ENCODE results near the gene IL6ST. TPM values are rescaled to one million over a fixed set of nuclear protein-coding genes. Genes with fewer than 3 reads are reported as not detected.

The IL6ST gene
- total RNA-seq, 2 donors from 2014 or later, result 47.8 to 84.0 TPM

- Mint-ChIP-seq H3K27ac (peak overlapping the region in 1 of 2 donors; percentile 19), H3K9me3 (no peaks in the 10 kb centered on the region), H3K36me3 (peaks cover 0 to 2% of the 10 kb centered on the region in 2 donors)
- DNase-seq (ENCODE audit: low spot score in 2 of 2) (peak in 1 of 2 donors; percentile 79), ATAC-seq (peak; percentile 84 to 86)
Measured at GRCh38 chr5:55936100-55936693, 58.6 kb downstream of the IL6ST start.

- no peaks in the 10 kb centered on the region for H3K9me3 Mint-ChIP-seq
- H3K36me3 Mint-ChIP-seq, result no peaks in the 10 kb centered on the region
- ATAC-seq, result no peak
- H3K27ac Mint-ChIP-seq, result peak overlapping the region in 1 of 2 donors; percentile 18
- no peak for DNase-seq (ENCODE audit: low spot score in 2 of 2)
Measured at GRCh38 chr5:55935371-55935770, 59.4 kb downstream of the IL6ST start.

- H3K27ac Mint-ChIP-seq, result peak overlapping the region in 1 of 2 donors; percentile 18
- no peak for ATAC-seq
- H3K9me3 Mint-ChIP-seq, result no peaks in the 10 kb centered on the region
Measured at GRCh38 chr5:55934720-55935119, 60.0 kb downstream of the IL6ST start.

DNA sequence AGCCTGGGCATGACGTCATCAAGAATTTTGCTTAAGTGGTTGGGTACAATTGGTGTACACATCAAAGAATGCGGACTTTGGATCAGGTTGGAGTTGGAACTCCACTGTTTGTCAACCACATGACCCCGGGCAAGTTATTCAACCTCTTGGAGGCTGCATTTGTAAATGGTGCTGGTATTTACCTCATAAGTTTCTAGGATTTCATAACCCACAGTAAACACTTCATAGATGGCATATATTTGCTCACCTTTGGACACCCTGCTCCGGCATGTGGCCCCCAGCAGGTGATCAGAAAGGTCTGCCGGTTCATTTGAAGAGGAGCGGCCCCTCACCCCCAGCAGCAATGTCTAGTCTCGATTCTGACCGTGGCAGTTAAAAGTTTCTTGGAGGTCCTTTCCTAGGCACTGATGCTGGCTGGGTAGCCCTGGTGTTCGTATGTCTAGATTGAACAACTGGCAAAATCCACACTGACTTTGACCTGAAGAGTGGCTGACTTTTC, 60.6 kb downstream of the IL6ST start:
- H3K9me3 Mint-ChIP-seq, result no peaks in the 10 kb centered on the region
- DNase-seq (ENCODE audit: low spot score in 2 of 2), result no peak
- ATAC-seq, result no peak
- H3K27ac Mint-ChIP-seq, result peak overlapping the region in 1 of 2 donors; percentile 3
- H3K36me3 Mint-ChIP-seq, result no peaks in the 10 kb centered on the region

More at GRCh38 chr5:55934720-55935119, 60.0 kb downstream of the IL6ST start:
- no peaks in the 10 kb centered on the region for H3K36me3 Mint-ChIP-seq
- DNase-seq (ENCODE audit: low spot score in 2 of 2), result no peak

- peak overlapping the region; percentile 3 to 16 for H3K27ac Mint-ChIP-seq
Measured at GRCh38 chr5:55933377-55934114, 61.2 kb downstream of the IL6ST start.

DNA sequence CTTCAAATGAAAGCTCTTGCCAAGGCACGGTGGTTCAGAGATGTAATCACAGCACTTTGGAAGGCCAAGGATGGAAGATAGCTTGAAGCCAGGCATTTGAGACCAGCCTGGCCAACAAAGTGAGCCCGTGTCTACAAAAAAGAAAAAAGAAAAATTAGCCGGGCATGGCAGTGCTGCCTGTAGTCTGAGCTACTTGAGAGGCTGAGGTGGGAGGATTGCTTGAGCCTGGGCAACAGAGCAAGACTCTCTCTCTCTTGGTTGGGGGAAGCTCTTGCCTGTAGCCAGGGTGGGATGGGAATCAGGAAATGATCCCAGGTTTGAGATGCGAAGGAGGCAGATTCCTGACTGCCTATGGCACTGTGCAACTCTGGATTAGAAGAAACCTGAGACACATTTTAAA, 62.1 kb downstream of the IL6ST start:
- Mint-ChIP-seq H3K27ac (peak overlapping the region; percentile 19 to 72), H3K9me3 (no peaks in the 10 kb centered on the region), H3K36me3 (no peaks in the 10 kb centered on the region)
- ATAC-seq, result no peak
- DNase-seq (ENCODE audit: low spot score in 2 of 2), result no peak

More at GRCh38 chr5:55933377-55934114, 61.2 kb downstream of the IL6ST start:
- H3K9me3 Mint-ChIP-seq, result no peaks in the 10 kb centered on the region
- no peak for DNase-seq (ENCODE audit: low spot score in 2 of 2)
- no peak for ATAC-seq
- H3K36me3 Mint-ChIP-seq, result no peaks in the 10 kb centered on the region

DNA sequence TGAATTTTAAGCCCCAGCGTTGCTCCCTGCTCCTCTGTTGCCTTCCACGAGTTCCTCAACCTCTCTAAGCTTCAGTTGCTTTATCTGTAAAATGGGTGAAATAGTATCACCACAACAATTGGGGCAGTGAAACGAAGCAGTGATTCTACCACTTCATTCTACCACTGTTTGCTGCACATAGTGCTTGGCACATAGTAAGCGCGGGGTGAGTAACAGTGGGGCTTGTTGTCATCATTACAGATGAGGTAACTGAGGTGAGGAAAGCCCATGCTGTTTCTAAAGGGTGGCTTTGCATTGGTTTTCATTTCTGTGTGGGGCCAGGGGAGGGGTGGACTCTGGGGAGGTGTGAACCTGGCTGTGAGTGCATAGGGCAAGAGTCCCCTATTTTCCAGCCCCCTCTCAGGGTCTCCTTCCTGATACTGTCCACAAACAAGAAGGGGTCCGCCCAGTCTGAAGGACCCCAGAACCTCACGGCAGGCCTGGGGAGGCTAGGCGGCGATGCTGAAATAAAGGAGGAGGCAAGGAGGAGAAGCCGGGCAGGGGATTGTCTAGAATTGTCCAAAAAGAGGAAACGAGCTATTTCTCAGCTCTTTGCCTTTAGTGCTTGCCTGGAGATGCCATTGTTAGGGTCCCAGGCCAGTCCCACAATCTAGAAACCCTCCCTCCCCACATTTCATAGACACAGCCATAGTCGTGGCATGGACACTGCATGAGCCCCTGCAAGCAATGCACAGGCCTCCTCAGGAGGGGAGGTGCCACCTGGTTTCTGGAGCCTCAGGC, 65.6 kb downstream of the IL6ST start:
- Mint-ChIP-seq H3K9me3 (no peaks in the 10 kb centered on the region), H3K27ac (peak overlapping the region in 1 of 2 donors; percentile 60), H3K36me3 (no peaks in the 10 kb centered on the region)
- ATAC-seq, result peak in 1 of 2 donors; percentile 19
- no peak for DNase-seq (ENCODE audit: low spot score in 2 of 2)

- DNase-seq (ENCODE audit: low spot score in 2 of 2) (no peak), ATAC-seq (no peak)
- H3K9me3 Mint-ChIP-seq, result no peaks in the 10 kb centered on the region
- H3K36me3 Mint-ChIP-seq, result peaks cover 0 to 4% of the 10 kb centered on the region in 2 donors
- H3K27ac Mint-ChIP-seq, result no peak overlapping the region
Measured at GRCh38 chr5:55927861-55928655, 66.7 kb downstream of the IL6ST start.

GRCh38 chr5:55926476-55926875, 68.3 kb downstream of the IL6ST start:
- Mint-ChIP-seq H3K9me3 (no peaks in the 10 kb centered on the region), H3K36me3 (peaks cover 0 to 4% of the 10 kb centered on the region in 2 donors), H3K27ac (peak overlapping the region in 1 of 2 donors; percentile 81)
- no peak for DNase-seq (ENCODE audit: low spot score in 2 of 2)
- ATAC-seq, result no peak

- ATAC-seq (no peak), DNase-seq (ENCODE audit: low spot score in 2 of 2) (no peak)
- Mint-ChIP-seq H3K36me3 (peaks cover 0 to 4% of the 10 kb centered on the region in 2 donors), H3K27ac (no peak overlapping the region), H3K9me3 (no peaks in the 10 kb centered on the region)
Measured at GRCh38 chr5:55925712-55926111, 69.1 kb downstream of the IL6ST start.

DNA sequence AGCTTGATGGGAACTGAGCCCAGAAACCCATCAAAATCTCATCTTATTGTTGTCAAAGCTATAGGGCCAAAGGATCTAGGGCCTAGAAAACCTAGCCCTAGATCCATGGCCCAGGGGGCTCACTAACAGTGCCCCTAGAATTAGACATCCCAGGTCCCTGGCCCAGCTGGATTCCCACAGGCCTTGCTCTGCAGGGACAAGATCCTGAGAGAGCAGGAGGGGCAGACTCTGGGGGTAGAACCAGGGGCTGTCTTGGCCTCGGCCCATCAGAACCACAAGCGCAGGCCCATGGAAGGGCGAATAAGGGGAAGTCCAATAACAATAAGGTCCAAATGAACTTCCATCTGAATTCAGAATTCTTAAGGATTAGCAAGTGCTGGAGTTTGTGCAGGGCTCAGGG, 69.6 kb downstream of the IL6ST start:
- ATAC-seq (no peak), DNase-seq (ENCODE audit: low spot score in 2 of 2) (no peak)
- Mint-ChIP-seq H3K36me3 (peaks cover 0 to 4% of the 10 kb centered on the region in 2 donors), H3K9me3 (no peaks in the 10 kb centered on the region), H3K27ac (no peak overlapping the region)

- H3K9me3 Mint-ChIP-seq, result no peaks in the 10 kb centered on the region
- DNase-seq (ENCODE audit: low spot score in 2 of 2), result no peak
- peaks cover 0 to 4% of the 10 kb centered on the region in 2 donors for H3K36me3 Mint-ChIP-seq
- no peak overlapping the region for H3K27ac Mint-ChIP-seq
- no peak for ATAC-seq
Measured at GRCh38 chr5:55924744-55925143, 70.0 kb downstream of the IL6ST start.

GRCh38 chr5:55923865-55924500, 70.8 kb downstream of the IL6ST start:
- no peaks in the 10 kb centered on the region for H3K9me3 Mint-ChIP-seq
- DNase-seq (ENCODE audit: low spot score in 2 of 2), result no peak
- H3K27ac Mint-ChIP-seq, result peak overlapping the region; percentile 11 to 92
- peak; percentile 10 to 36 for ATAC-seq
- peaks cover 0 to 4% of the 10 kb centered on the region in 2 donors for H3K36me3 Mint-ChIP-seq

DNA sequence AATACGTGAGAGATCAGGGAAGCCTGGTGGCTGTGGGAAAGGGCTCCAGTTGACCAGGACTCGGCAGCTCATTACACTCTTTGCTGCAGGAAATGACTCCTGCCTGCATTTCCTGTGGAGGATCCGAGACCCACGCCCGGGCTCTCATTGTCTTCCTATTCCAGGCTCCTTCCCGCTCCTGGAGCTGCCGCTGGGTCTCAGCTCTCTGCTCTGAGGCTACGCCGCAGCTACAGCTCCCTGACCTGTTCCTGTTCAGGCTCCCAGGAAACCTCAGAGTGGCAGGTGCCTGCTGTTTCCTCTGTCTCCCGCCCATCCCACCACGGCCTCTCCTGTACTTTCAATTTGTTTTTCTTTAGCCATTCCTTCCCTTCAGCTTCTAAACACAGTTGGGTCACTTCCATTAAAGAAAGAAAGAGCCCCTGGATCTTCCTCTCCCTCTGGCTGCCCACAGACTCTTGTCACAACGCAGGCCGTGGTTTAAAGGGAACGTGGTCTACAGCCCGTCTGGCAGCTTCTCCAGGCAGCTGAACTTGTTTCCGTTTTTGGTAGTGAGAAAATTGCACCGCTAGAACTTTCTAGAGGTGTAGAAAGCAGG, 71.5 kb downstream of the IL6ST start:
- ATAC-seq (peak; percentile 17 to 49), DNase-seq (ENCODE audit: low spot score in 2 of 2) (no peak)
- H3K27ac Mint-ChIP-seq, result peak overlapping the region; percentile 92 to 94
- peaks cover 0 to 4% of the 10 kb centered on the region in 2 donors for H3K36me3 Mint-ChIP-seq
- H3K9me3 Mint-ChIP-seq, result no peaks in the 10 kb centered on the region

- H3K27ac Mint-ChIP-seq, result no peak overlapping the region
- peaks cover 0 to 4% of the 10 kb centered on the region in 2 donors for H3K36me3 Mint-ChIP-seq
- H3K9me3 Mint-ChIP-seq, result no peaks in the 10 kb centered on the region
- no peak for ATAC-seq
- no peak for DNase-seq (ENCODE audit: low spot score in 2 of 2)
Measured at GRCh38 chr5:55921617-55922016, 73.1 kb downstream of the IL6ST start.

Data from activated naive CD4-positive, alpha-beta T cell treated with anti-CD3 and anti-CD28 coated beads, Interleukin-2, amount 50 U/mL, for 72 hours (primary cell).